ENCODE data around the gene CDC6.

DNA sequence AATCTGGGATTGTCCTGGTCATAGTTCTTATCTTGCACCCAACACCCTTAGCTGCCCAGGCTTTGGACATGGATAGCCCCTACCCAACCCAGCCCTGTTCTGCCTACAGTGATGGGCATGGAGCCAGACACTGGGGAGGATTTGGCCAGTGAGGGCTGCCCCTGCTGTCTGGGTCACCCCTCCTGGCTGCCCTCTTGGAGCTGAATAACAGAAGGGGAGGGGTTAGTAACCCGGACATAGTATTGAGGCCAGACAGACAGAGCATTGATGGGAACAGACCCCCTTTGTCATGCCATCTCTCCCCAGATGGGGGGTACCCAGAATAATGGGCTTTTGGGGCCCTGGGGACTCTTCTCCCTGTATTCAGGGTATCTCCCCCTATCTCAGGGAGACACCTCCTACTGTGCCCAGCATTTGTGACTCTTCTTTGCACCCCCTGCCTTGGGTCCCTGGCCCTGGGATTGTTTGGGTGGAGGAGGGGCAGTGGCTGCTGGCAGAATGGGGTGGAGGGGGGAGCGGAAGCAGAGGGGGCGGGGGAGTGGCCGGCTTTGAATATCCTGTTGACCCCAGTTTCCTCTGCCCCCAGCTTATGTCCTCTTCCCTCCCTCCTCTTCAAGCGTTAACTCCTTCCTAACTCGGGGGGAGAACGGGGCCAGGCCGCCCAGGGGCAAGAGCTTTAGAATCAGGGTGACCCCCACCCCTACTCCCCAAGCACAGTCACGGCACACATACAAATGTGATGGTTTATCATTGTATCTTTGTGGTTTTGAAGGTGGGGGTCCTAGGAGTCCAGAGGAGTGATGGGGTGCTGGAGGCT lies 59.8 kb downstream of the CDC6 start:
- TF ChIP-seq, protein P1, sequence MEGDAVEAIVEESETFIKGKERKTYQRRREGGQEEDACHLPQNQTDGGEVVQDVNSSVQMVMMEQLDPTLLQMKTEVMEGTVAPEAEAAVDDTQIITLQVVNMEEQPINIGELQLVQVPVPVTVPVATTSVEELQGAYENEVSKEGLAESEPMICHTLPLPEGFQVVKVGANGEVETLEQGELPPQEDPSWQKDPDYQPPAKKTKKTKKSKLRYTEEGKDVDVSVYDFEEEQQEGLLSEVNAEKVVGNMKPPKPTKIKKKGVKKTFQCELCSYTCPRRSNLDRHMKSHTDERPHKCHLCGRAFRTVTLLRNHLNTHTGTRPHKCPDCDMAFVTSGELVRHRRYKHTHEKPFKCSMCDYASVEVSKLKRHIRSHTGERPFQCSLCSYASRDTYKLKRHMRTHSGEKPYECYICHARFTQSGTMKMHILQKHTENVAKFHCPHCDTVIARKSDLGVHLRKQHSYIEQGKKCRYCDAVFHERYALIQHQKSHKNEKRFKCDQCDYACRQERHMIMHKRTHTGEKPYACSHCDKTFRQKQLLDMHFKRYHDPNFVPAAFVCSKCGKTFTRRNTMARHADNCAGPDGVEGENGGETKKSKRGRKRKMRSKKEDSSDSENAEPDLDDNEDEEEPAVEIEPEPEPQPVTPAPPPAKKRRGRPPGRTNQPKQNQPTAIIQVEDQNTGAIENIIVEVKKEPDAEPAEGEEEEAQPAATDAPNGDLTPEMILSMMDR (IDR thresholded peaks at IDR 0.05 in 4 of 5, conservative IDR thresholded peaks at IDR 0.05 in 1 of 5) = no peak
- no peak for TF ChIP-seq POLR2A (IDR thresholded peaks at IDR 0.05)

All from gastrocnemius medialis (tissue), 4 donors.